Tibial artery (tissue), 4 donors: ENCODE results near the gene C1QTNF8.

ENCODE experiments used
- DNase-seq, 2 donors: peaks; one replicate each; pipeline ENCODE4 v3.0.0-alpha.2; 2019
- H3K27ac ChIP-seq, 2 donors: fragments of 200-600 bp; sonication (generic) in 1 of 2; 1 replicate in 1 of 2; 2 replicates in 1 of 2; pipeline ENCODE4 v1.5.1; 2018 to 2019; ENCODE audit warnings: mild to moderate bottlenecking in 1 of 2
- H3K27me3 ChIP-seq, 2 donors: fragments of 200-600 bp; sonication (generic) in 1 of 2; one replicate each; pipeline versions ENCODE4 v1.5.1 to v1.6.0; 2016 to 2019
- H3K36me3 ChIP-seq, 3 donors: fragments of 200-600 bp; sonication (generic) in 2 of 3; one replicate each; pipeline ENCODE4 v1.5.1; 2016 to 2019; ENCODE audit warnings: mild to moderate bottlenecking in 2 of 3
- H3K4me1 ChIP-seq, 4 donors: fragments of 200-600 bp; sonication (generic) in 2 of 4; 1 replicate in 3 of 4; 2 replicates in 1 of 4; pipeline ENCODE4 v1.5.1; 2016 to 2019
- H3K4me3 ChIP-seq, 2 donors: fragments of 200-600 bp; sonication (generic) in 1 of 2; 1 replicate in 1 of 2; 2 replicates in 1 of 2; pipeline ENCODE4 v1.5.1; 2018 to 2019; ENCODE audit warnings: mild to moderate bottlenecking in 2 of 2
- H3K9me3 ChIP-seq, 3 donors: fragments of 200-600 bp; sonication (generic) in 1 of 3; one replicate each; pipeline ENCODE4 v1.5.1; 2016 to 2019
- intact Hi-C: fragments of 100-400 bp; cut with DNase I; formaldehyde crosslinking; loops from one replicate; pipeline ENCODE4 v1.15.0; 2023; ENCODE audit warnings: low total_unique reads
- TF ChIP-seq, protein P1 (sequence below), 2 experiments: fragments of 200-600 bp in 1 of 2; fragments of 450-650 bp in 1 of 2; IDR thresholded peaks; one replicate each; pipeline ENCODE4 v1.5.1; 2017 to 2019; ENCODE audit warnings: antibody characterized with exemption in 2 of 2, mild to moderate bottlenecking in 1 of 2, moderate library complexity in 1 of 2

The C1QTNF8 gene

DNA sequence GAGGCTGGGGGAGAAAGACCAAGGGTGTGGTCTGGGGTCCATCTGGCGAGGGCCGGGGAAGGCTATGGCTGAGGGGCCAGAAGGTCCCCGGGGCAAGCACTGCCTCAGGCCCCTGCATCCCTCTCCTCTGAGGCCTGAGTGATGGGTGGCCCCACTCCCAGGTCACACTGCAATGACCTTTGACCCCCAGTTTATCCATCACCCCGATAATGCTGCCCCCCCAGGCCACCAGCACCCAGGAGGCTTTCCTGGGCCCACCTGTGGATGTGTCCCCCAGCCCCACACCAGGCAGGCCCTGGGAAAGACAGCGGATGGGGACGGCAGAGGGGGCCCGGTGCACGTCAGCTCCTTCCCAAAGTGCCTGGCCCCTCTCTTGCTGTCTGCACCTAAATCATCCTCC is 34.3 kb upstream of the C1QTNF8 start:
- H3K27ac ChIP-seq = no peak overlapping the region
- H3K4me1 ChIP-seq = peaks cover 0 to 2% (median 0%) of the 10 kb centered on the region in 4 donors
- no peak for DNase-seq
- intact Hi-C loops = no loop called here
- H3K36me3 ChIP-seq = no peaks in the 10 kb centered on the region
- H3K27me3 ChIP-seq = peaks cover 0 to 49% of the 10 kb centered on the region in 2 donors
- no peak overlapping the region for H3K4me3 ChIP-seq
- TF ChIP-seq, protein P1, sequence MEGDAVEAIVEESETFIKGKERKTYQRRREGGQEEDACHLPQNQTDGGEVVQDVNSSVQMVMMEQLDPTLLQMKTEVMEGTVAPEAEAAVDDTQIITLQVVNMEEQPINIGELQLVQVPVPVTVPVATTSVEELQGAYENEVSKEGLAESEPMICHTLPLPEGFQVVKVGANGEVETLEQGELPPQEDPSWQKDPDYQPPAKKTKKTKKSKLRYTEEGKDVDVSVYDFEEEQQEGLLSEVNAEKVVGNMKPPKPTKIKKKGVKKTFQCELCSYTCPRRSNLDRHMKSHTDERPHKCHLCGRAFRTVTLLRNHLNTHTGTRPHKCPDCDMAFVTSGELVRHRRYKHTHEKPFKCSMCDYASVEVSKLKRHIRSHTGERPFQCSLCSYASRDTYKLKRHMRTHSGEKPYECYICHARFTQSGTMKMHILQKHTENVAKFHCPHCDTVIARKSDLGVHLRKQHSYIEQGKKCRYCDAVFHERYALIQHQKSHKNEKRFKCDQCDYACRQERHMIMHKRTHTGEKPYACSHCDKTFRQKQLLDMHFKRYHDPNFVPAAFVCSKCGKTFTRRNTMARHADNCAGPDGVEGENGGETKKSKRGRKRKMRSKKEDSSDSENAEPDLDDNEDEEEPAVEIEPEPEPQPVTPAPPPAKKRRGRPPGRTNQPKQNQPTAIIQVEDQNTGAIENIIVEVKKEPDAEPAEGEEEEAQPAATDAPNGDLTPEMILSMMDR (IDR thresholded peaks at IDR 0.05) = no peak
- no peaks in the 10 kb centered on the region for H3K9me3 ChIP-seq

DNA sequence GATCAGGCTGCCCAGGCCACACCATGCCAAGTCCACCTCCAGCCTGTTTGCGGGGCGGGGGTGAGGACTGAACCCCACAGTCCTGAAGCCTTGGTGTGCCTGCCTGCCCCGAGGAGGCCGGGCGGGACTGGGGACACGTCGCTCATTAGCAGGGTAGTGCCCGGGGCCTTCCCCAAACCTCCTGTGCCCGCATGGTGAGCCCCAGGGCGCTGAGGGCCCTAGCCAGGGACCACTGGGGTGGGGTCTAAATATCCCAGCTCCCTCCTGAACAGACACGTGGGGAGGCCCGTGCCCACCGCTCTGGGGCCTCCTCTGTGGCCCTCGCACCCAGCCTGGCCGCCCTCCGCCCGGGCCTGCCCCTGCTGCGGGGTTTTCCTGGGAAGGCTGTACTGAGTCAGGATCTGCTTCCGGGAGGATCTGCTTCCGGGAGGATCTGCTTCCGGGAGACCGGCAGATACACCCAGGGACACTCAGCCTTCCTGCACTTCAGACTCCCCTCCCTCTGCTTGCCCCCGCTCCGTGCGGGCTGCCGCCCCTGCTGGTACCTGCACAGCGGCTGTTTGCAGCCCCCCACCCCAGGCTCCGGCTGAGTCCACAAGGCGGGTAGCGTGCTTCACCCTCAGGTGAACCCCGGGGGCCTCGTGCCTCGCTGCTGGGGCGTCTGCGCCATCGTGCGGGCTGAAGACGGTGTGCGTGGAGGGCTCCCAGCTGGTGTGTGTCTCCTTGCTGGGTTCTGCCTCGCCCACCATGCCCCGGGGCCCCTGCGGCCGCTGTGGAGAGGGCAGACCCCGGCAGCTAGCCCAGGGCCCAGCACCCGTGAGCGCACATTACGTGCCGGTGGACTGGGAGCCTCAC is 33.3 kb upstream of the C1QTNF8 start:
- Histone ChIP-seq H3K4me1 (peaks cover 0 to 4% (median 0%) of the 10 kb centered on the region in 4 donors), H3K9me3 (no peaks in the 10 kb centered on the region), H3K27ac (no peak overlapping the region), H3K27me3 (peaks cover 0 to 51% of the 10 kb centered on the region in 2 donors), H3K4me3 (no peak overlapping the region), H3K36me3 (no peaks in the 10 kb centered on the region)
- DNase-seq = no peak
- TF ChIP-seq, protein P1 (IDR thresholded peaks at IDR 0.05) = no peak
- intact Hi-C loops = no loop called here

DNA sequence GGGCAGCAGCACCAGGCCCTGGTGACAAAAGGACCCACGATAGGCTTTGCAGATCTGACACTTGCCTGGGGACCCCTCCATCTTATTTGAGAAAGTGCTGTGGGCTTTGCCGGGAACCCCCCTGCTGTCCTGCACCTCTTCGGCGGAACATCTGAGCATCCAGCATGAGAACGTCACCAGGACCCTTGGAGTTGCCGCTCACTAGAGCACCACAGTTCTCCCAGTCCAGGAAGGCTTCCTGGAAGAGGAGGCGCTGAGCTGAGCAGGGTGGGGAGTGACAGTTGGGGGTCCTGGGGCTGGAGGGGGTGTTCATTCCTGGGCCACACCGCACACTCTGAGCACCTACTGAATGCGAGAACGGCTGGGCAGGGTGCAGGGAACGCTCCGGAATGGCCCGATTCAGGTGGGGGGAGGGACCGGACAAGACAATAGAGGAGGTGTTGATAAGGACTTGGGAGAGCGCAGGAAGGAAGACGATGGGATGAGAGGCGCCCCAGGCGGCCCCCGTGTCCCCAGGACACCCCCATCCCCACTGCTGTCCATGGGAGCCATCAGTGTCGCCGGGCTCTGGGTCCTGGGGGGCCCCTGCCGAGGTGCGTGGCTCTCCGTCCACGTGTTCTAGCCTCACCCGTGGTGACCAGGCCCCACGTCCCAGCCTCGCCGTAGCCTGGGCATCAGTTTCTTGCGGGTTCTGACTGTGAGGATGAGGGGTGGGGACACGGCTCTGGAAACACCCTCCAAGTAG is 32.1 kb upstream of the C1QTNF8 start:
- no peaks in the 10 kb centered on the region for H3K36me3 ChIP-seq
- peaks cover 0 to 51% of the 10 kb centered on the region in 2 donors for H3K27me3 ChIP-seq
- DNase-seq = no peak
- H3K4me3 ChIP-seq = no peak overlapping the region
- peaks cover 0 to 4% (median 0%) of the 10 kb centered on the region in 4 donors for H3K4me1 ChIP-seq
- no peaks in the 10 kb centered on the region for H3K9me3 ChIP-seq
- intact Hi-C loops = no loop called here
- TF ChIP-seq, protein P1 (IDR thresholded peaks at IDR 0.05) = no peak
- no peak overlapping the region for H3K27ac ChIP-seq

DNA sequence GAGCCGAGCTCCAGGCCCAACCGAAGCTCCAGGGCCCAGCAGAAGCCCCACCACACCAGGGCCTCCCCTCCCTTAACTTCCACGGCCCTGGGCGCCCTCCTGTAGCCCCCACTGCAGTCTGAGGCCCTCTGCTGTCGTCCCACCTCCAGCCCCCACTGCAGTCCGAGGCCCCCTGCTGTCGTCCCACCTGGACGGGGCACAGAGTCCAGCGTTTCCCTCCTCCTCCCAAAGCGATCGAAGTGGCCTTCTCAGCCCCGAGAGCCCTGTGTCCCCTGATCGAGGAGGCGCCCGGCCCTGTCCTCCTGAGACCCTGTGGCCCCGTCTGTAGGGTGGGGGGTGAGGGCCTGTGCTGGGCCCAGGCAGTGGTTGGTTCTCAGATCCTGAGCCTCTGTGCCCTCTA is 31.1 kb upstream of the C1QTNF8 start:
- no peak for DNase-seq
- H3K4me1 ChIP-seq = peaks cover 0 to 4% (median 0%) of the 10 kb centered on the region in 4 donors
- intact Hi-C loops = no loop called here

GRCh38 chr16:1126586-1126985 is 30.5 kb upstream of the C1QTNF8 start:
- peaks cover 0 to 4% (median 0%) of the 10 kb centered on the region in 4 donors for H3K4me1 ChIP-seq
- intact Hi-C loops = no loop called here

More for the DNA sequence above, 31.1 kb upstream of the C1QTNF8 start:
- Histone ChIP-seq H3K4me3 (no peak overlapping the region), H3K27me3 (peaks cover 0 to 54% of the 10 kb centered on the region in 2 donors), H3K9me3 (no peaks in the 10 kb centered on the region), H3K27ac (no peak overlapping the region), H3K36me3 (no peaks in the 10 kb centered on the region)
- TF ChIP-seq, protein P1 (IDR thresholded peaks at IDR 0.05) = no peak

More at GRCh38 chr16:1126586-1126985, 30.5 kb upstream of the C1QTNF8 start:
- Histone ChIP-seq H3K27me3 (peaks cover 0 to 55% of the 10 kb centered on the region in 2 donors), H3K9me3 (no peaks in the 10 kb centered on the region), H3K27ac (no peak overlapping the region), H3K4me3 (no peak overlapping the region), H3K36me3 (no peaks in the 10 kb centered on the region)
- TF ChIP-seq, protein P1 (IDR thresholded peaks at IDR 0.05) = no peak
- no peak for DNase-seq
